ENCODE data around the gene BEND7. TPM values are rescaled to one million over a fixed set of nuclear protein-coding genes. Genes with fewer than 3 reads are reported as not detected.

BEND7 gene
- total and polyA plus RNA-seq, 9 of the 15 experiments (the other 6 are each of a cell fraction or from before 2014, with no cell fraction given) = 1.3 to 11.4 (median 5.2) TPM

GRCh38 chr10:13571541-13571940 lies 42.7 kb upstream of the BEND7 start:
- TF ChIP-seq DNMT1 (IDR thresholded peaks at IDR 0.05) = no peak
- TF ChIP-seq MTA3 (IDR thresholded peaks at IDR 0.05; ENCODE audit: borderline replicate concordance) = no peak
- TF ChIP-seq NR1H2 (CRISPR knock-in tag; IDR thresholded peaks at IDR 0.05) = no peak
- TF ChIP-seq ZNF398 (CRISPR knock-in tag; IDR thresholded peaks at IDR 0.05) = no peak
- no peak for TF ChIP-seq FIP1L1 (IDR thresholded peaks at IDR 0.05; ENCODE audit: low read depth, low read length, poor library complexity, severe bottlenecking)
- TF ChIP-seq ZBTB8A (IDR thresholded peaks at IDR 0.05; ENCODE audit: partially characterized antibody) = no peak
- TF ChIP-seq ARID3A (IDR thresholded peaks at IDR 0.05; ENCODE audit: borderline replicate concordance, low read depth, low read length) = no peak
- TF ChIP-seq PTRF (tag; IDR thresholded peaks at IDR 0.05) = no peak
- no peak for TF ChIP-seq CBFA2T2 (conservative IDR thresholded peaks at IDR 0.05)
- no peak for TF ChIP-seq HIVEP1 (CRISPR knock-in tag; IDR thresholded peaks at IDR 0.05)
- Histone ChIP-seq H3K4me2 (ENCODE audit: insufficient read depth, low read length) (no peak overlapping the region), H3K4me3 (no peak overlapping the region), H3K36me3 (ENCODE audit: control insufficient read depth, insufficient read depth, low read length) (no peaks in the 10 kb centered on the region), H3K9ac (ENCODE audit: insufficient read depth in 1 of 2, low read depth in 2 of 2, low read length in 2 of 2) (no peak overlapping the region), H2AFZ (ENCODE audit: low read depth, low read length) (no peak overlapping the region), H3K9me1 (ENCODE audit: control insufficient read depth, insufficient read depth, low read length) (no peaks in the 10 kb centered on the region), H3K27ac (ENCODE audit: extremely low read depth, low read depth, low read length) (no peak overlapping the region), H3K27me3 (ENCODE audit: control insufficient read depth in 2 of 2, insufficient read depth in 2 of 2, low read length in 2 of 2) (peaks cover 2 to 4% of the 10 kb centered on the region in 2 experiments; a peak in 1 of 5 replicates), H4K20me1 (replicated peaks; ENCODE audit: control insufficient read depth, insufficient read depth, low read length) (no peaks in the 10 kb centered on the region), H3K79me2 (ENCODE audit: control insufficient read depth, insufficient read depth, low read length) (no peaks in the 10 kb centered on the region), H3K4me1 (replicated peaks in 1 of 2; ENCODE audit: control insufficient read depth in 2 of 2, insufficient read depth in 2 of 2, low read length in 2 of 2) (no peaks in the 10 kb centered on the region), H3K9me3 (replicated peaks; ENCODE audit: control insufficient read depth, insufficient read depth, low read depth, low read length) (no peaks in the 10 kb centered on the region)
- in situ Hi-C loops (cut with MboI) = no loop called here
- POLR2A ChIA-PET = interaction anchor here (1.6 kb wide), 1 partner anchor 12 kb away, joined by 3 read pairs; no protein-coding TSS in a partner anchor
- ATAC-seq (no peak), DNase-seq (ENCODE audit: extremely low read depth in 1 of 4, low spot score in 3 of 4) (no peak), FAIRE-seq (no peak)
- intact Hi-C loops (cut with micrococcal nuclease) = no loop called here
- no TSS peak for BruUV-seq (replicated peaks)
- CTCF ChIA-PET (ENCODE audit: low intra/inter-chr PET ratio) = no interaction called here
- 0% methylated on average over 5 of the region's 5 CpGs for WGBS (ENCODE audit: insufficient coverage, low coverage, missing lambda C conversion rate)

All from K562 (cell line).